GM23338 (cell line): ENCODE results near the gene MROH2A. TPM values are rescaled to one million over a fixed set of nuclear protein-coding genes. Genes with fewer than 3 reads are reported as not detected.

Experiments used
- ATAC-seq: fragments of 200-7000 bp; cut with Tn5 transposase; 3 replicates; pipeline ENCODE4 v1.9.1; 2020
- DNase-seq: peaks from one replicate; pipeline ENCODE4 v3.0.0-alpha.2; 2015; ENCODE audit warnings: low spot score
- H2AFZ ChIP-seq: fragments of 200-600 bp; sonication (generic); 2 replicates; pipeline ENCODE4 v1.8.0; 2016; ENCODE audit warnings: antibody characterized with exemption, mild to moderate bottlenecking, moderate library complexity
- H3F3A ChIP-seq: fragments of 200-600 bp; sonication (generic); replicated peaks from 2 replicates; pipeline ENCODE4 v1.8.0; 2017; ENCODE audit warnings: antibody characterized with exemption, mixed run types, low read depth
- H3K27ac ChIP-seq: fragments of 200-600 bp; sonication (generic); 2 replicates; pipeline ENCODE4 v1.6.1; 2016; ENCODE audit warnings: low read depth
- H3K27me3 ChIP-seq: fragments of 200-600 bp; sonication (generic); 2 replicates; pipeline ENCODE4 v1.8.0; 2016; ENCODE audit warnings: mild to moderate bottlenecking, mixed run types, moderate library complexity; ENCODE audit not compliant: insufficient read depth
- H3K36me3 ChIP-seq: fragments of 200-600 bp; sonication (generic); 2 replicates; pipeline ENCODE4 v1.8.0; 2016; ENCODE audit warnings: mild to moderate bottlenecking; ENCODE audit not compliant: insufficient read depth
- H3K4me1 ChIP-seq: fragments of 200-600 bp; sonication (generic); 2 replicates; pipeline ENCODE4 v1.8.0; 2016; ENCODE audit warnings: mild to moderate bottlenecking, moderate library complexity; ENCODE audit not compliant: insufficient read depth
- H3K4me2 ChIP-seq: fragments of 200-600 bp; sonication (generic); 2 replicates; pipeline ENCODE4 v1.7.1; 2017; ENCODE audit warnings: mixed run types
- H3K4me3 ChIP-seq: fragments of 200-600 bp; sonication (generic); 2 replicates; pipeline ENCODE4 v1.6.1; 2016; ENCODE audit warnings: mixed run types
- H3K79me2 ChIP-seq: fragments of 200-600 bp; sonication (generic); replicated peaks from 2 replicates; pipeline ENCODE4 v1.8.0; 2017; ENCODE audit warnings: mild to moderate bottlenecking; ENCODE audit not compliant: insufficient read depth
- H3K9me2 ChIP-seq: fragments of 200-600 bp; sonication (generic); 2 replicates; pipeline ENCODE4 v1.8.0; 2017; ENCODE audit not compliant: insufficient read depth
- H4K20me1 ChIP-seq: fragments of 200-600 bp; sonication (generic); replicated peaks from 2 replicates; pipeline ENCODE4 v1.8.0; 2017; ENCODE audit warnings: mild to moderate bottlenecking; ENCODE audit not compliant: insufficient read depth
- H3K27ac Mint-ChIP-seq: 2 replicates; pipeline ENCODE4 v1.8.0; 2020; ENCODE audit warnings: inconsistent platforms, mild to moderate bottlenecking, moderate library complexity, mixed read lengths
- H3K27me3 Mint-ChIP-seq: 3 replicates; pipeline ENCODE4 v1.8.0; 2022; ENCODE audit warnings: low read depth, mild to moderate bottlenecking, moderate library complexity, mixed read lengths, inconsistent platforms; ENCODE audit not compliant: insufficient read depth, poor library complexity
- H3K36me3 Mint-ChIP-seq: 3 replicates; pipeline ENCODE4 v1.8.0; 2021; ENCODE audit warnings: low read depth, mild to moderate bottlenecking, inconsistent platforms, moderate library complexity, mixed read lengths
- H3K4me1 Mint-ChIP-seq: 3 replicates; pipeline ENCODE4 v1.8.0; 2020; ENCODE audit warnings: mild to moderate bottlenecking, inconsistent platforms, mixed read lengths
- H3K4me3 Mint-ChIP-seq: 3 replicates; pipeline ENCODE4 v1.8.0; 2021; ENCODE audit warnings: moderate library complexity, mild to moderate bottlenecking, inconsistent platforms, mixed read lengths
- H3K9me3 Mint-ChIP-seq: 3 replicates; pipeline ENCODE4 v1.8.0; 2020; ENCODE audit warnings: moderate library complexity, mild to moderate bottlenecking, inconsistent platforms, mixed read lengths
- CREB1 ChIP-seq: fragments of 250-450 bp; sonication (Bioruptor Pico); IDR thresholded peaks from 2 replicates; pipeline ENCODE4 v1.5.0; 2020; ENCODE audit warnings: low read depth, mild to moderate bottlenecking, moderate library complexity
- CTCF ChIP-seq, 2 experiments: fragments of 200-600 bp in 1 of 2; sonication (generic) in 1 of 2; conservative IDR thresholded peaks; 2 replicates each; pipeline versions ENCODE4 v1.5.1 to v1.6.1; 2016 to 2017; ENCODE audit warnings: antibody characterized with exemption in 2 of 2, low read depth in 2 of 2, mild to moderate bottlenecking in 2 of 2, moderate library complexity in 1 of 2
- ETS1 ChIP-seq: IDR thresholded peaks from 2 replicates; pipeline ENCODE4 v1.6.1; 2016; ENCODE audit warnings: antibody characterized with exemption
- EZH2 ChIP-seq: fragments of 200-600 bp; sonication (generic); IDR thresholded peaks from one replicate; pipeline ENCODE4 v1.8.0; 2017; ENCODE audit warnings: antibody characterized with exemption, mild to moderate bottlenecking, low read depth; ENCODE audit not compliant: unreplicated experiment
- JUNB ChIP-seq: IDR thresholded peaks from one replicate; pipeline ENCODE4 v1.6.1; 2016; ENCODE audit warnings: antibody characterized with exemption; ENCODE audit not compliant: unreplicated experiment
- NANOG ChIP-seq: IDR thresholded peaks from 2 replicates; pipeline ENCODE4 v1.6.1; 2016; ENCODE audit warnings: antibody characterized with exemption, borderline replicate concordance
- POLR2AphosphoS5 ChIP-seq: IDR thresholded peaks from 2 replicates; pipeline ENCODE4 v1.6.1; 2016; ENCODE audit warnings: antibody characterized with exemption, low read depth
- STAT1 ChIP-seq: IDR thresholded peaks from one replicate; pipeline ENCODE4 v1.6.1; 2016; ENCODE audit warnings: antibody characterized with exemption; ENCODE audit not compliant: unreplicated experiment
- ZNF114 ChIP-seq: fragments of 250-450 bp; sonication (Bioruptor Pico); IDR thresholded peaks from 2 replicates; pipeline ENCODE4 v1.5.0; 2020; ENCODE audit warnings: mild to moderate bottlenecking, moderate library complexity
- ZNF331 ChIP-seq: fragments of 250-450 bp; sonication (Bioruptor Pico); IDR thresholded peaks from 2 replicates; pipeline ENCODE4 v1.5.0; 2020; ENCODE audit warnings: low read depth, mild to moderate bottlenecking, moderate library complexity
- polyA plus RNA-seq: library from polyadenylated mRNA; unstranded; fragments of >200 nt; fragmentation: Nextera tagmentation; extraction: Ambion mirVana; gene quantifications from 2 replicates; pipeline ENCODE4 v1.2.1, GENCODE V29; 2016
- total RNA-seq: library from RNA; depleted of rRNA; stranded (reverse); fragments of >200 nt; shearing (Covaris generic); gene quantifications from 2 replicates; pipeline ENCODE4 v1.2.3, GENCODE V29; 2014
- TF ChIP-seq, protein P1 (sequence below): IDR thresholded peaks from one replicate; pipeline ENCODE4 v1.6.1; 2018; ENCODE audit warnings: antibody characterized with exemption; ENCODE audit not compliant: unreplicated experiment
- TF ChIP-seq, protein P2 (sequence below): fragments of 250-450 bp; sonication (Bioruptor Pico); IDR thresholded peaks from 2 replicates; pipeline ENCODE4 v1.5.0; 2020; ENCODE audit warnings: mild to moderate bottlenecking, moderate library complexity

MROH2A gene
- total and polyA plus RNA-seq, 2 experiments from 2014 or later, result not detected

GRCh38 chr2:233778030-233778429, at the start of gene MROH2A (continued):
- TF ChIP-seq ETS1, result no peak
- no peak for TF ChIP-seq CREB1

DNA sequence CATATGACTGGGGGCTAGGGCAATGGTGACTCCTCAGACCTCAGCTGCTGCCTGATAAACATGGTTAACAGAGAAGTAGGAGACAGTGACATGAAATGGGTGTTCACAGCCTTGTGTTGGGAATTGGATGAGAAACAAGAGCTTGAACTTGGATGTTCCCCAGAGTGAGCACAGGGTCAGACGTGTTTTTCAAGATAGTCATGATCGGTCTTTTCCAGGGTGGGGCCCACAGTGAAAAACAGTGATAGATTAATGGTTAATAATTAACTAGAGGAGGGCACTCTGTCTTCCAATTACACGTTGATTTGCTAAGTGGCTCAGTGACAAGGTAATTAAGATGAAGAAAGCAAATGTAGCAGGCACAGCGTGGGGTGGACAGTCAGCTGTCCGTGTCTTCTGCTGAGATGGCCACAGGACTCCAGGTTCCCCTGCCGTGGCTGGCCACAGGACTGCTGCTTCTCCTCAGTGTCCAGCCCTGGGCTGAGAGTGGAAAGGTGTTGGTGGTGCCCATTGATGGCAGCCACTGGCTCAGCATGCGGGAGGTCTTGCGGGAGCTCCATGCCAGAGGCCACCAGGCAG, 49.3 kb upstream of the MROH2A start, which contains the start of gene UGT1A3:
TSS of gene UGT1A3 (plus strand) at position 320 of the 579 bp plus-strand sequence. CDS start at position 405, 85 bp downstream.
- Histone ChIP-seq H3K4me1 (no peaks in the 10 kb centered on the region), H3K4me2 (no peak within 1 kb of the TSS), H3K79me2 (no peaks in the 10 kb centered on the region), H3K27me3 (no peaks in the 10 kb centered on the region), H4K20me1 (no peaks in the 10 kb centered on the region), H3K36me3 (no peaks in the 10 kb centered on the region), H3K9me2 (no peaks in the 10 kb centered on the region), H3K27ac (no peak within 1 kb of the TSS), H3K4me3 (no peak within 1 kb of the TSS), H3F3A (no peaks in the 10 kb centered on the region), H2AFZ (no peak within 1 kb of the TSS)
- DNase-seq (no peak), ATAC-seq (no peak)
- Mint-ChIP-seq H3K27me3 (peaks cover 2% of the 10 kb centered on the region), H3K4me1 (no peaks in the 10 kb centered on the region), H3K27ac (no peak within 1 kb of the TSS), H3K9me3 (peaks cover 30% of the 10 kb centered on the region), H3K36me3 (peaks cover 7% of the 10 kb centered on the region; the same call in 2 of the 3 replicates), H3K4me3 (no peak within 1 kb of the TSS)
- TF ChIP-seq, protein P1, sequence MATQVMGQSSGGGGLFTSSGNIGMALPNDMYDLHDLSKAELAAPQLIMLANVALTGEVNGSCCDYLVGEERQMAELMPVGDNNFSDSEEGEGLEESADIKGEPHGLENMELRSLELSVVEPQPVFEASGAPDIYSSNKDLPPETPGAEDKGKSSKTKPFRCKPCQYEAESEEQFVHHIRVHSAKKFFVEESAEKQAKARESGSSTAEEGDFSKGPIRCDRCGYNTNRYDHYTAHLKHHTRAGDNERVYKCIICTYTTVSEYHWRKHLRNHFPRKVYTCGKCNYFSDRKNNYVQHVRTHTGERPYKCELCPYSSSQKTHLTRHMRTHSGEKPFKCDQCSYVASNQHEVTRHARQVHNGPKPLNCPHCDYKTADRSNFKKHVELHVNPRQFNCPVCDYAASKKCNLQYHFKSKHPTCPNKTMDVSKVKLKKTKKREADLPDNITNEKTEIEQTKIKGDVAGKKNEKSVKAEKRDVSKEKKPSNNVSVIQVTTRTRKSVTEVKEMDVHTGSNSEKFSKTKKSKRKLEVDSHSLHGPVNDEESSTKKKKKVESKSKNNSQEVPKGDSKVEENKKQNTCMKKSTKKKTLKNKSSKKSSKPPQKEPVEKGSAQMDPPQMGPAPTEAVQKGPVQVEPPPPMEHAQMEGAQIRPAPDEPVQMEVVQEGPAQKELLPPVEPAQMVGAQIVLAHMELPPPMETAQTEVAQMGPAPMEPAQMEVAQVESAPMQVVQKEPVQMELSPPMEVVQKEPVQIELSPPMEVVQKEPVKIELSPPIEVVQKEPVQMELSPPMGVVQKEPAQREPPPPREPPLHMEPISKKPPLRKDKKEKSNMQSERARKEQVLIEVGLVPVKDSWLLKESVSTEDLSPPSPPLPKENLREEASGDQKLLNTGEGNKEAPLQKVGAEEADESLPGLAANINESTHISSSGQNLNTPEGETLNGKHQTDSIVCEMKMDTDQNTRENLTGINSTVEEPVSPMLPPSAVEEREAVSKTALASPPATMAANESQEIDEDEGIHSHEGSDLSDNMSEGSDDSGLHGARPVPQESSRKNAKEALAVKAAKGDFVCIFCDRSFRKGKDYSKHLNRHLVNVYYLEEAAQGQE, result no peak
- TF ChIP-seq NANOG, result no peak
- no peak for TF ChIP-seq POLR2AphosphoS5
- TF ChIP-seq, protein P2, sequence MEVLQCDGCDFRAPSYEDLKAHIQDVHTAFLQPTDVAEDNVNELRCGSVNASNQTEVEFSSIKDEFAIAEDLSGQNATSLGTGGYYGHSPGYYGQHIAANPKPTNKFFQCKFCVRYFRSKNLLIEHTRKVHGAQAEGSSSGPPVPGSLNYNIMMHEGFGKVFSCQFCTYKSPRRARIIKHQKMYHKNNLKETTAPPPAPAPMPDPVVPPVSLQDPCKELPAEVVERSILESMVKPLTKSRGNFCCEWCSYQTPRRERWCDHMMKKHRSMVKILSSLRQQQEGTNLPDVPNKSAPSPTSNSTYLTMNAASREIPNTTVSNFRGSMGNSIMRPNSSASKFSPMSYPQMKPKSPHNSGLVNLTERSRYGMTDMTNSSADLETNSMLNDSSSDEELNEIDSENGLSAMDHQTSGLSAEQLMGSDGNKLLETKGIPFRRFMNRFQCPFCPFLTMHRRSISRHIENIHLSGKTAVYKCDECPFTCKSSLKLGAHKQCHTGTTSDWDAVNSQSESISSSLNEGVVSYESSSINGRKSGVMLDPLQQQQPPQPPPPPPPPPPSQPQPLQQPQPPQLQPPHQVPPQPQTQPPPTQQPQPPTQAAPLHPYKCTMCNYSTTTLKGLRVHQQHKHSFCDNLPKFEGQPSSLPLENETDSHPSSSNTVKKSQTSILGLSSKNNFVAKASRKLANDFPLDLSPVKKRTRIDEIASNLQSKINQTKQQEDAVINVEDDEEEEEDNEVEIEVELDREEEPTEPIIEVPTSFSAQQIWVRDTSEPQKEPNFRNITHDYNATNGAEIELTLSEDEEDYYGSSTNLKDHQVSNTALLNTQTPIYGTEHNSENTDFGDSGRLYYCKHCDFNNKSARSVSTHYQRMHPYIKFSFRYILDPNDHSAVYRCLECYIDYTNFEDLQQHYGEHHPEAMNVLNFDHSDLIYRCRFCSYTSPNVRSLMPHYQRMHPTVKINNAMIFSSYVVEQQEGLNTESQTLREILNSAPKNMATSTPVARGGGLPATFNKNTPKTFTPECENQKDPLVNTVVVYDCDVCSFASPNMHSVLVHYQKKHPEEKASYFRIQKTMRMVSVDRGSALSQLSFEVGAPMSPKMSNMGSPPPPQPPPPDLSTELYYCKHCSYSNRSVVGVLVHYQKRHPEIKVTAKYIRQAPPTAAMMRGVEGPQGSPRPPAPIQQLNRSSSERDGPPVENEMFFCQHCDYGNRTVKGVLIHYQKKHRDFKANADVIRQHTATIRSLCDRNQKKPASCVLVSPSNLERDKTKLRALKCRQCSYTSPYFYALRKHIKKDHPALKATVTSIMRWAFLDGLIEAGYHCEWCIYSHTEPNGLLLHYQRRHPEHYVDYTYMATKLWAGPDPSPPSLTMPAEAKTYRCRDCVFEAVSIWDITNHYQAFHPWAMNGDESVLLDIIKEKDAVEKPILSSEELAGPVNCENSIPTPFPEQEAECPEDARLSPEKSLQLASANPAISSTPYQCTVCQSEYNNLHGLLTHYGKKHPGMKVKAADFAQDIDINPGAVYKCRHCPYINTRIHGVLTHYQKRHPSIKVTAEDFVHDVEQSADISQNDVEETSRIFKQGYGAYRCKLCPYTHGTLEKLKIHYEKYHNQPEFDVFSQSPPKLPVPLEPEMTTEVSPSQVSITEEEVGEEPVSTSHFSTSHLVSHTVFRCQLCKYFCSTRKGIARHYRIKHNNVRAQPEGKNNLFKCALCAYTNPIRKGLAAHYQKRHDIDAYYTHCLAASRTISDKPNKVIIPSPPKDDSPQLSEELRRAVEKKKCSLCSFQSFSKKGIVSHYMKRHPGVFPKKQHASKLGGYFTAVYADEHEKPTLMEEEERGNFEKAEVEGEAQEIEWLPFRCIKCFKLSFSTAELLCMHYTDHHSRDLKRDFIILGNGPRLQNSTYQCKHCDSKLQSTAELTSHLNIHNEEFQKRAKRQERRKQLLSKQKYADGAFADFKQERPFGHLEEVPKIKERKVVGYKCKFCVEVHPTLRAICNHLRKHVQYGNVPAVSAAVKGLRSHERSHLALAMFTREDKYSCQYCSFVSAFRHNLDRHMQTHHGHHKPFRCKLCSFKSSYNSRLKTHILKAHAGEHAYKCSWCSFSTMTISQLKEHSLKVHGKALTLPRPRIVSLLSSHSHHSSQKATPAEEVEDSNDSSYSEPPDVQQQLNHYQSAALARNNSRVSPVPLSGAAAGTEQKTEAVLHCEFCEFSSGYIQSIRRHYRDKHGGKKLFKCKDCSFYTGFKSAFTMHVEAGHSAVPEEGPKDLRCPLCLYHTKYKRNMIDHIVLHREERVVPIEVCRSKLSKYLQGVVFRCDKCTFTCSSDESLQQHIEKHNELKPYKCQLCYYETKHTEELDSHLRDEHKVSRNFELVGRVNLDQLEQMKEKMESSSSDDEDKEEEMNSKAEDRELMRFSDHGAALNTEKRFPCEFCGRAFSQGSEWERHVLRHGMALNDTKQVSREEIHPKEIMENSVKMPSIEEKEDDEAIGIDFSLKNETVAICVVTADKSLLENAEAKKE (CRISPR knock-in tag), result no peak
- no peak for TF ChIP-seq ZNF331
- no peak for TF ChIP-seq ZNF114
- no peak for TF ChIP-seq CTCF (conservative IDR thresholded peaks at IDR 0.05; ENCODE audit: low read depth in 2 of 2)
- no peak for TF ChIP-seq EZH2
- no peak for TF ChIP-seq STAT1
- no peak for TF ChIP-seq JUNB
- no peak for TF ChIP-seq ETS1
